ENCODE measurements around the gene CCDC59.

The CCDC59 gene

GRCh38 chr12:82314406-82314892 is 43.7 kb downstream of the CCDC59 start:
- DNase-seq (ENCODE audit: low read depth) = no peak

Measured in activated gamma-delta T cell treated with anti-CD3 and anti-CD28 coated beads, Interleukin-2, amount 50 U/mL, for 16 hours (primary cell).